ENCODE measurements around the gene EXOC6B. TPM values are rescaled to one million over a fixed set of nuclear protein-coding genes. Genes with fewer than 3 reads are reported as not detected.

EXOC6B gene
- total RNA-seq, 2 experiments from 2014 or later = 6.2 to 8.3 TPM

GRCh38 chr2:72361042-72361441 is 464.8 kb downstream of the EXOC6B start:
- Mint-ChIP-seq H3K27ac (no peak overlapping the region), H3K27me3 (no peaks in the 10 kb centered on the region), H3K4me3 (no peak overlapping the region), H3K4me1 (ENCODE audit: low read depth) (no peaks in the 10 kb centered on the region), H3K36me3 (ENCODE audit: low read depth) (peaks cover 5% of the 10 kb centered on the region), H3K9me3 (no peaks in the 10 kb centered on the region)
- CTCF ChIA-PET = no interaction called here
- TF ChIP-seq CTCF (IDR thresholded peaks at IDR 0.05) = no peak
- intact Hi-C loops (cut with micrococcal nuclease) = no loop called here
- POLR2A ChIA-PET = no interaction called here
- ATAC-seq (no peak), DNase-seq (no peak)

GRCh38 chr2:72350852-72351251 is 475.0 kb downstream of the EXOC6B start:
- intact Hi-C loops (cut with micrococcal nuclease) = no loop called here
- Mint-ChIP-seq H3K4me3 (no peak overlapping the region), H3K27ac (no peak overlapping the region), H3K9me3 (peaks cover 1% of the 10 kb centered on the region), H3K27me3 (no peaks in the 10 kb centered on the region), H3K36me3 (ENCODE audit: low read depth) (peaks cover 4% of the 10 kb centered on the region), H3K4me1 (ENCODE audit: low read depth) (no peaks in the 10 kb centered on the region)
- ATAC-seq (no peak), DNase-seq (no peak)
- TF ChIP-seq CTCF (IDR thresholded peaks at IDR 0.05) = no peak
- POLR2A ChIA-PET = no interaction called here
- CTCF ChIA-PET = no interaction called here

- ChIA-PET CTCF (no interaction called here), POLR2A (no interaction called here)
- no peak overlapping the region for H3K27ac Mint-ChIP-seq
- ATAC-seq (no peak), DNase-seq (no peak)
- intact Hi-C loops (cut with micrococcal nuclease) = no loop called here
- no peaks in the 10 kb centered on the region for H3K4me1 Mint-ChIP-seq (ENCODE audit: low read depth)
- no peak for TF ChIP-seq CTCF (IDR thresholded peaks at IDR 0.05)
- peaks cover 6% of the 10 kb centered on the region for H3K36me3 Mint-ChIP-seq (ENCODE audit: low read depth)
- H3K27me3 Mint-ChIP-seq = no peaks in the 10 kb centered on the region
- peaks cover 8% of the 10 kb centered on the region for H3K9me3 Mint-ChIP-seq
- H3K4me3 Mint-ChIP-seq = no peak overlapping the region
These were observed 476.8 kb downstream of the EXOC6B start for GRCh38 chr2:72349016-72349415.

GRCh38 chr2:72347081-72347480 is 478.8 kb downstream of the EXOC6B start:
- intact Hi-C loops (cut with micrococcal nuclease) = no loop called here
- peaks cover 3% of the 10 kb centered on the region for H3K36me3 Mint-ChIP-seq (ENCODE audit: low read depth)
- ChIA-PET CTCF (no interaction called here), POLR2A (no interaction called here)
- DNase-seq = no peak
- no peak for ATAC-seq
- no peak overlapping the region for H3K4me3 Mint-ChIP-seq
- H3K27ac Mint-ChIP-seq = no peak overlapping the region
- H3K9me3 Mint-ChIP-seq = peaks cover 8% of the 10 kb centered on the region
- H3K4me1 Mint-ChIP-seq (ENCODE audit: low read depth) = no peaks in the 10 kb centered on the region
- no peak for TF ChIP-seq CTCF (IDR thresholded peaks at IDR 0.05)
- H3K27me3 Mint-ChIP-seq = no peaks in the 10 kb centered on the region

GRCh38 chr2:72341639-72342038 is 484.2 kb downstream of the EXOC6B start:
- ATAC-seq (no peak), DNase-seq (no peak)
- H3K4me1 Mint-ChIP-seq (ENCODE audit: low read depth) = no peaks in the 10 kb centered on the region
- CTCF ChIA-PET = no interaction called here
- H3K27ac Mint-ChIP-seq = no peak overlapping the region
- intact Hi-C loops (cut with micrococcal nuclease) = no loop called here
- H3K36me3 Mint-ChIP-seq (ENCODE audit: low read depth) = peaks cover 1% of the 10 kb centered on the region
- TF ChIP-seq CTCF (IDR thresholded peaks at IDR 0.05) = no peak
- POLR2A ChIA-PET = no interaction called here
- no peaks in the 10 kb centered on the region for H3K27me3 Mint-ChIP-seq
- peaks cover 7% of the 10 kb centered on the region for H3K9me3 Mint-ChIP-seq
- no peak overlapping the region for H3K4me3 Mint-ChIP-seq

Measured in activated CD8-positive, alpha-beta T cell treated with anti-CD3 and anti-CD28 coated beads for 36 hours (primary cell).